ENCODE results near the gene UNC5C.

DNA sequence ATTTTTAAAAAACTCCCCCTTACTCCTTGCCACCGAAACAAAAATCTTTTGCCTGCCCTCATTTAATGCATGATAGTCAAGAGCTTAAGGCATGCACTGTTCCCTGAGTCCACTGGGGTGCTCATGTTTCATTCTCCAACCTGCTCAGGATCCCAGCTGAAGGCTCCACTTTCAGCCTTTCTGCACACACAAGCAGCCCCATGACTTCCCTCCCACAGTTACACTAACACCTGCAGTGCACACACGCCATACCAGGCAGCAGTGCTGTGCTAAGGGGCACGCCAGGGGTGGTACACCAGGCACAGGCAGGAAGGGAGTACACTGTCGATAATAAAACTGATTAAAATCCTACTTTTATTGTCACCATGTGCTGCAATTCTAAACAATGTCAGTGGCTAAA, 405.8 kb downstream of the UNC5C start:
- TF ChIP-seq, protein P1, sequence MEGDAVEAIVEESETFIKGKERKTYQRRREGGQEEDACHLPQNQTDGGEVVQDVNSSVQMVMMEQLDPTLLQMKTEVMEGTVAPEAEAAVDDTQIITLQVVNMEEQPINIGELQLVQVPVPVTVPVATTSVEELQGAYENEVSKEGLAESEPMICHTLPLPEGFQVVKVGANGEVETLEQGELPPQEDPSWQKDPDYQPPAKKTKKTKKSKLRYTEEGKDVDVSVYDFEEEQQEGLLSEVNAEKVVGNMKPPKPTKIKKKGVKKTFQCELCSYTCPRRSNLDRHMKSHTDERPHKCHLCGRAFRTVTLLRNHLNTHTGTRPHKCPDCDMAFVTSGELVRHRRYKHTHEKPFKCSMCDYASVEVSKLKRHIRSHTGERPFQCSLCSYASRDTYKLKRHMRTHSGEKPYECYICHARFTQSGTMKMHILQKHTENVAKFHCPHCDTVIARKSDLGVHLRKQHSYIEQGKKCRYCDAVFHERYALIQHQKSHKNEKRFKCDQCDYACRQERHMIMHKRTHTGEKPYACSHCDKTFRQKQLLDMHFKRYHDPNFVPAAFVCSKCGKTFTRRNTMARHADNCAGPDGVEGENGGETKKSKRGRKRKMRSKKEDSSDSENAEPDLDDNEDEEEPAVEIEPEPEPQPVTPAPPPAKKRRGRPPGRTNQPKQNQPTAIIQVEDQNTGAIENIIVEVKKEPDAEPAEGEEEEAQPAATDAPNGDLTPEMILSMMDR (IDR thresholded peaks at IDR 0.05): no peak
- TF ChIP-seq POLR2AphosphoS5 (IDR thresholded peaks at IDR 0.05) (no peak), POLR2A (IDR thresholded peaks at IDR 0.05) (no peak), EP300 (IDR thresholded peaks at IDR 0.05) (no peak)
